Right atrium auricular region (tissue), 2 donors: ENCODE measurements around the gene CACNA1C. TPM values are rescaled to one million over a fixed set of nuclear protein-coding genes. Genes with fewer than 3 reads are reported as not detected.

Experiments
- DNase-seq: peaks from one replicate; pipeline ENCODE4 v3.0.0-alpha.2; 2019; ENCODE audit warnings: low spot score
- H3K27ac ChIP-seq, 2 donors: fragments of 200-600 bp; sonication (generic); 1 replicate in 1 of 2; 2 replicates in 1 of 2; pipeline ENCODE4 v1.5.1; 2016 to 2019
- H3K27me3 ChIP-seq, 2 donors: fragments of 200-600 bp; sonication (generic); one replicate each; pipeline versions ENCODE4 v1.5.1 to v1.6.0; 2017 to 2019
- H3K36me3 ChIP-seq: fragments of 200-600 bp; sonication (generic); one replicate; pipeline ENCODE4 v1.5.1; 2016
- H3K4me1 ChIP-seq, 2 donors: fragments of 200-600 bp; sonication (generic); one replicate each; pipeline versions ENCODE4 v1.5.1 to v1.6.0; 2017 to 2019
- H3K4me3 ChIP-seq, 2 donors: fragments of 200-600 bp; sonication (generic); 1 replicate in 1 of 2; 2 replicates in 1 of 2; pipeline ENCODE4 v1.5.1; 2017 to 2019; ENCODE audit warnings: mild to moderate bottlenecking in 1 of 2, moderate library complexity in 1 of 2
- H3K9me3 ChIP-seq, 2 donors: fragments of 200-600 bp; sonication (generic); one replicate each; pipeline ENCODE4 v1.5.1; 2019
- total RNA-seq, 2 donors: library from RNA; depleted of rRNA; stranded (reverse); fragments of >200 nt; gene quantifications; one replicate each; pipeline ENCODE4 v1.1.0, GENCODE V29; 2016
- TF ChIP-seq, protein P1 (sequence below), 2 donors: fragments of 200-600 bp; sonication (generic); IDR thresholded peaks; one replicate each; pipeline ENCODE4 v1.5.1; 2019; ENCODE audit warnings: antibody characterized with exemption in 2 of 2

CACNA1C gene
- total RNA-seq, 2 donors from 2014 or later, result 83.1 to 93.6 TPM

DNA sequence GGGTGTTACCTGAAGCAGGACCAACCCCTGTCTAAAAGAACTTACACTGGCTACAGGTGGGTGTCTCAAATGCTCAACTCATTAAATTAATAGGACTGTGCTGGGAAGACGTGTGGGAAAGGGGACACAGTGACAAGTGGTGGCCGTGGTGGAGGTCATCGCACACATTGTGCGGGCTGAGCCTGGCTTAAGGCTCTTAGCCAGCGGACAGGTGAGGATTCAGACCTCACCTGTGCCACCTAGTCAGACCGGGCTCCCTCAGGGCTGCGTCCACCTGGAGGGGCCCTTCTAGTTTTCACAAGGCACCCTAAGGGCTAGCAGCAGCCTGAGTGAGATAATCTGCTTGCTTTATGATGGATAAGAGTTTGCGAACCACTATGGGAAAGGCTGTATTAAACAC lies 616.8 kb downstream of the CACNA1C start:
- peaks cover 92% of the 10 kb centered on the region for H3K36me3 ChIP-seq
- H3K27me3 ChIP-seq, result no peaks in the 10 kb centered on the region
- H3K27ac ChIP-seq, result no peak overlapping the region
- no peaks in the 10 kb centered on the region for H3K9me3 ChIP-seq
- TF ChIP-seq, protein P1, sequence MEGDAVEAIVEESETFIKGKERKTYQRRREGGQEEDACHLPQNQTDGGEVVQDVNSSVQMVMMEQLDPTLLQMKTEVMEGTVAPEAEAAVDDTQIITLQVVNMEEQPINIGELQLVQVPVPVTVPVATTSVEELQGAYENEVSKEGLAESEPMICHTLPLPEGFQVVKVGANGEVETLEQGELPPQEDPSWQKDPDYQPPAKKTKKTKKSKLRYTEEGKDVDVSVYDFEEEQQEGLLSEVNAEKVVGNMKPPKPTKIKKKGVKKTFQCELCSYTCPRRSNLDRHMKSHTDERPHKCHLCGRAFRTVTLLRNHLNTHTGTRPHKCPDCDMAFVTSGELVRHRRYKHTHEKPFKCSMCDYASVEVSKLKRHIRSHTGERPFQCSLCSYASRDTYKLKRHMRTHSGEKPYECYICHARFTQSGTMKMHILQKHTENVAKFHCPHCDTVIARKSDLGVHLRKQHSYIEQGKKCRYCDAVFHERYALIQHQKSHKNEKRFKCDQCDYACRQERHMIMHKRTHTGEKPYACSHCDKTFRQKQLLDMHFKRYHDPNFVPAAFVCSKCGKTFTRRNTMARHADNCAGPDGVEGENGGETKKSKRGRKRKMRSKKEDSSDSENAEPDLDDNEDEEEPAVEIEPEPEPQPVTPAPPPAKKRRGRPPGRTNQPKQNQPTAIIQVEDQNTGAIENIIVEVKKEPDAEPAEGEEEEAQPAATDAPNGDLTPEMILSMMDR (IDR thresholded peaks at IDR 0.05), result no peak
- no peak for DNase-seq
- no peak overlapping the region for H3K4me3 ChIP-seq
- no peaks in the 10 kb centered on the region for H3K4me1 ChIP-seq

DNA sequence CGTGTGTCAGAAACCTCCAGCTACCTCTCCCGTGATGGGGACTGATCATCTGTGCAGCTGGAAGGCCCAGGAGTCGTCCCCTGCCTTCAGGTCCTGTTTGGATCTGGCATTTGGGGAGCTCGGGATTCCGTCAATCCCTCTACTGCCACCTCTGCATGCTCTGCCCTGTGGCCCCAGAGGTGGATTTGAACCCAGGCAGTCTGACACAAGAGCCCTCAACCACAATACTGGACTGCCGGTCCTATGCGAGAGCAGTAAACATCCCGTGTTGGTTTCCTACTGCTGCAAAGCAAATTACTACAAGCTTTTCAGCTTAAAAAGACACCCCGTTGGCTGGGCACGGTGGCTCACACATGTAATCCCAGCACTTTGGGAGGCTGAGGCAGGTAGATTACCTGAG lies 620.1 kb downstream of the CACNA1C start:
- Histone ChIP-seq H3K27ac (no peak overlapping the region), H3K9me3 (no peaks in the 10 kb centered on the region), H3K4me1 (no peaks in the 10 kb centered on the region), H3K27me3 (no peaks in the 10 kb centered on the region), H3K36me3 (peaks cover 91% of the 10 kb centered on the region), H3K4me3 (no peak overlapping the region)
- TF ChIP-seq, protein P1 (IDR thresholded peaks at IDR 0.05), result no peak
- DNase-seq, result no peak

DNA sequence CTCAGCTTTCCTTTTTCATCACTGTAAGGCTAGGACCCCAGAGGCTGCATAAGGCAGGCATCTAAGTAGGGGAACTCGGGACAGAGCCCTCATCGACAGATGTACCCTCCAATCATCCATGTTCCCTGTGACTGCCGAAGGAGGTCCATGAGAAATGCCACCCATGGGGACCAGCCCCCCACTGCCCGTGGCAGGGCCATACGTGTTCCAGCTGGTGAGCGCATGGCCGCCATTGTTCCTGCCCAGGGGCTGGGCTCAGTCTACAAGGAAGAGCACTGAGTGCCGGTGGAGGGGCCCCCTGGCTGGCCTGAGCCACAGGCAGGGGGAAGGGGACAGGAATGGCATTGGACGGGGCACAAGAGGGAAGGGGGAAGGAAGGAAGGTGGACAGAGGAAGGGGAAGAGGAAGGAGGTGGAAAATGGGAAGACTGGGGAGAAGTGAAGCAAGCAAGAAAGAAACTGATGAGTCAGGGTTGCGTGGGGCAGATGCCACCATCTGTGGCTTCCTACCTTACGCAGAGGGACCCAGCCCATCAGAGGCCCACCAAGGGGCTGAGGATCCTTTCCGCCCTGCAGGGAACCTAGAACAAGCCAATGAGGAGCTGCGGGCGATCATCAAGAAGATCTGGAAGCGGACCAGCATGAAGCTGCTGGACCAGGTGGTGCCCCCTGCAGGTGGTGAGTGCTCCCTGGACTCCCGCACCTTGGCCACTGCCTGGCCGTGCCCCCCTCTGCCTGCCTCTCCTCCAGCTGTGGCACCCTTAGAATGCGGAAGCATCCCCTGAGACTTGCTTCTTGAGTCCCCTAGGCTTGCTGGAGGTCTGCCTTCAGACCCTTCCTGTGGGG lies 621.4 kb downstream of the CACNA1C start:
- TF ChIP-seq, protein P1 (IDR thresholded peaks at IDR 0.05), result peak in 1 of 2 donors; percentile 16
- no peaks in the 10 kb centered on the region for H3K27me3 ChIP-seq

DNA sequence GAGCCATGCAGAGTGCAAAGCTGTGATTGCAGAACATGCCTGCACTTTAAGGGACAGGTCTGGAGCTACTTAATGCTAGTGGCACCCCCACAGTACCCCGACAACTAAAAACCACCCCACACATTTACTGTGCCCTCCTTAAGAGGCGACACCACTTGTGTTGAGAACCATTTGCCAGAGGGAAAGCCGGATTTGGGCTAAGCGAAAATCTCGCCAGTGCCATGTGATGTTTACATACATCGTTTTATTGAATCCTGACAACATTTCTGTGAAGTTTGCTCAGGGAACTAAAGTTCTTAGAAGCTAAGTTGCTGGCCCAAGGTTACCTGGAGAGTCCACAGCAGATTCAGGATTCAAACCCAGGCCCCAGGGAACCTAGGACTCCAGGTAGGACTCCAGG lies 623.0 kb downstream of the CACNA1C start:
- Histone ChIP-seq H3K36me3 (peaks cover 91% of the 10 kb centered on the region), H3K4me1 (no peaks in the 10 kb centered on the region), H3K4me3 (no peak overlapping the region), H3K27me3 (no peaks in the 10 kb centered on the region), H3K9me3 (no peaks in the 10 kb centered on the region), H3K27ac (no peak overlapping the region)
- TF ChIP-seq, protein P1 (IDR thresholded peaks at IDR 0.05), result no peak
- DNase-seq, result no peak

More for the DNA sequence above, 621.4 kb downstream of the CACNA1C start:
- Histone ChIP-seq H3K9me3 (no peaks in the 10 kb centered on the region), H3K27ac (no peak overlapping the region), H3K4me3 (no peak overlapping the region), H3K36me3 (peaks cover 86% of the 10 kb centered on the region), H3K4me1 (no peaks in the 10 kb centered on the region)
- no peak for DNase-seq

DNA sequence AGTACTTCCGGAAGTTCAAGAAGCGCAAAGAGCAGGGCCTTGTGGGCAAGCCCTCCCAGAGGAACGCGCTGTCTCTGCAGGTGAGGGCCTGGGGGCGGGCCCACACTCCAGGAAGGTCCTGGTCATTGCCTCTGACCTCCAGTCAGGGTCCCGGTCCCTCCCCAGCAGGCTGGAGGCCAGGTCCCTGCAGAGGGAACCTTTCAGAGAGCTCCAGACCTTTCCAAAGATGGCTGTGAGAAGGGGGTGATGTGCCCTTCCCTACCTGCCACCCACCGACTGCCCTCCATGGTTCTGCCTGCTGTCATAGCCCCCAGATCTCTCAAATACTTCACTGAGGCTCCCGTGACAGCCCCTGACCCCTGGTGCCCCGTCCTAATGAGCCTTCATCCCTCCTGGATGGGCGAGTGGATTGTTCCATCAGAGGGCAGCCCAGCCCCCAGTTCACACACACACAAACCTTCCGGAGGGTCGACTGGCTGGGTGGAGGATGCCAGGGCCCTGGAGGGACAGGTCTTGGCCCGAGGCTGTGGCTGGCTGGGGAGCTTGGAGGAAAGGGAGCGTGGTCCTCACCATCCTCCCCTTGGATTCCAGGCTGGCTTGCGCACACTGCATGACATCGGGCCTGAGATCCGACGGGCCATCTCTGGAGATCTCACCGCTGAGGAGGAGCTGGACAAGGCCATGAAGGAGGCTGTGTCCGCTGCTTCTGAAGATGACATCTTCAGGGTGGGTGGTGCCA lies 624.5 kb downstream of the CACNA1C start:
- no peak overlapping the region for H3K4me3 ChIP-seq
- H3K4me1 ChIP-seq, result no peaks in the 10 kb centered on the region
- no peak overlapping the region for H3K27ac ChIP-seq
- no peaks in the 10 kb centered on the region for H3K27me3 ChIP-seq
- no peaks in the 10 kb centered on the region for H3K9me3 ChIP-seq
- TF ChIP-seq, protein P1 (IDR thresholded peaks at IDR 0.05), result no peak
- no peak for DNase-seq
- H3K36me3 ChIP-seq, result peaks cover 89% of the 10 kb centered on the region
